Fibroblast of villous mesenchyme (primary cell): ENCODE measurements around the gene AANAT. TPM values are rescaled to one million over a fixed set of nuclear protein-coding genes. Genes with fewer than 3 reads are reported as not detected.

Experiments
- DNase-seq: peaks from one replicate; pipeline ENCODE4 v3.0.0-alpha.2; 2010; ENCODE audit warnings: low read depth
- H3K4me3 ChIP-seq: 2 replicates; pipeline ENCODE4 v1.5.1; 2011; ENCODE audit warnings: low read depth, mild to moderate bottlenecking, low read length
- CTCF ChIP-seq: IDR thresholded peaks from 2 replicates; pipeline ENCODE4 v1.5.1; 2012; ENCODE audit warnings: low read depth, mild to moderate bottlenecking, low read length; ENCODE audit not compliant: insufficient read depth
- total RNA-seq: library from RNA; depleted of rRNA; stranded (reverse); fragments of >200 nt; gene quantifications from 2 replicates; pipeline ENCODE4 v1.2.3, GENCODE V29; 2012

The AANAT gene
- total RNA-seq, 1 donor = not detected

- no peak for DNase-seq
- H3K4me3 ChIP-seq = no peak overlapping the region
- no peak for TF ChIP-seq CTCF
These were observed 26.5 kb upstream of the AANAT start for GRCh38 chr17:76440751-76441362.

- H3K4me3 ChIP-seq = no peak overlapping the region
- DNase-seq = no peak
- no peak for TF ChIP-seq CTCF
These were observed 25.6 kb upstream of the AANAT start for GRCh38 chr17:76441686-76442340.

GRCh38 chr17:76442341-76443338 is 24.8 kb upstream of the AANAT start:
- H3K4me3 ChIP-seq = no peak overlapping the region
- no peak for TF ChIP-seq CTCF
- peak; percentile 56 for DNase-seq

GRCh38 chr17:76444518-76445311 is 22.7 kb upstream of the AANAT start:
- TF ChIP-seq CTCF = no peak
- no peak for DNase-seq

GRCh38 chr17:76445697-76446448 is 21.5 kb upstream of the AANAT start:
- no peak for TF ChIP-seq CTCF
- DNase-seq = no peak
- H3K4me3 ChIP-seq = peak overlapping the region; percentile 7

More at GRCh38 chr17:76444518-76445311, 22.7 kb upstream of the AANAT start:
- no peak overlapping the region for H3K4me3 ChIP-seq
